Neural crest cell (in vitro differentiated cells): ENCODE measurements around the gene AKIP1. TPM values are rescaled to one million over a fixed set of nuclear protein-coding genes. Genes with fewer than 3 reads are reported as not detected.
"Not testable (repeated sequence)": the region's sequence is repeated elsewhere in the genome, so short reads cannot be mapped to it uniquely, and the experiment has no call there.

Source experiments
- DNase-seq: peaks from one replicate; pipeline ENCODE4 v3.0.0; 2021; ENCODE audit warnings: low read depth, mixed read lengths, low spot score
- H3K27ac Mint-ChIP-seq: one replicate; pipeline ENCODE4 v1.8.0; 2021; ENCODE audit warnings: mild to moderate bottlenecking, mixed read lengths; ENCODE audit not compliant: unreplicated experiment
- H3K27me3 Mint-ChIP-seq: 2 replicates; pipeline ENCODE4 v1.8.0; 2021; ENCODE audit warnings: low read depth, mild to moderate bottlenecking, mixed read lengths
- H3K36me3 Mint-ChIP-seq: 2 replicates; pipeline ENCODE4 v1.8.0; 2021; ENCODE audit warnings: low read depth, mild to moderate bottlenecking, mixed read lengths
- H3K4me1 Mint-ChIP-seq: 2 replicates; pipeline ENCODE4 v1.8.0; 2021; ENCODE audit warnings: mixed read lengths
- H3K4me3 Mint-ChIP-seq: one replicate; pipeline ENCODE4 v1.8.0; 2021; ENCODE audit warnings: mild to moderate bottlenecking, mixed read lengths
- H3K9me3 Mint-ChIP-seq: 2 replicates; pipeline ENCODE4 v1.8.0; 2021; ENCODE audit warnings: mixed read lengths
- CTCF ChIP-seq: fragments of 200-600 bp; sonication (generic); conservative IDR thresholded peaks from 2 replicates; pipeline ENCODE4 v1.5.0; 2021; ENCODE audit warnings: antibody characterized with exemption, mild to moderate bottlenecking
- total RNA-seq: library from RNA; stranded (reverse); gene quantifications from 2 replicates; pipeline ENCODE4 v1.2.1, GENCODE V29; 2021

AKIP1 gene
- total RNA-seq, 1 donor from 2014 or later = 29.7 TPM

- no peak for DNase-seq
- Mint-ChIP-seq H3K36me3 (no peaks in the 10 kb centered on the region), H3K27me3 (no peaks in the 10 kb centered on the region), H3K27ac (peak overlapping the region; percentile 57), H3K4me3 (no peak overlapping the region), H3K9me3 (no peaks in the 10 kb centered on the region), H3K4me1 (peaks cover 11% of the 10 kb centered on the region)
- no peak for TF ChIP-seq CTCF
These were observed 19.6 kb downstream of the AKIP1 start for GRCh38 chr11:8930456-8931175.

- DNase-seq = no peak
- Mint-ChIP-seq H3K27me3 (no peaks in the 10 kb centered on the region), H3K9me3 (no peaks in the 10 kb centered on the region), H3K4me1 (peaks cover 11% of the 10 kb centered on the region), H3K4me3 (no peak within 1 kb of the TSS), H3K36me3 (no peaks in the 10 kb centered on the region), H3K27ac (no peak within 1 kb of the TSS)
- TF ChIP-seq CTCF = no peak
These were observed 21.7 kb downstream of the AKIP1 start, which contains the start of gene C11orf16 for GRCh38 chr11:8932564-8933180. TSS of gene C11orf16 (minus strand) at chr11:8932947. CDS start at chr11:8932308, 639 bp downstream.

- no peaks in the 10 kb centered on the region for H3K9me3 Mint-ChIP-seq
- no peak for DNase-seq
- TF ChIP-seq CTCF = no peak
- peaks cover 11% of the 10 kb centered on the region for H3K4me1 Mint-ChIP-seq
- no peaks in the 10 kb centered on the region for H3K27me3 Mint-ChIP-seq
- no peaks in the 10 kb centered on the region for H3K36me3 Mint-ChIP-seq
- H3K4me3 Mint-ChIP-seq = no peak overlapping the region
- no peak overlapping the region for H3K27ac Mint-ChIP-seq
These were observed 22.9 kb downstream of the AKIP1 start for GRCh38 chr11:8933931-8934330.

GRCh38 chr11:8934742-8935488 lies 23.9 kb downstream of the AKIP1 start:
- Mint-ChIP-seq H3K4me1 (peaks cover 11% of the 10 kb centered on the region), H3K9me3 (no peaks in the 10 kb centered on the region), H3K27ac (no peak overlapping the region), H3K36me3 (no peaks in the 10 kb centered on the region), H3K4me3 (no peak overlapping the region), H3K27me3 (no peaks in the 10 kb centered on the region)
- no peak for DNase-seq
- no peak for TF ChIP-seq CTCF

- not testable (repeated sequence) for H3K9me3 Mint-ChIP-seq, H3K27ac Mint-ChIP-seq, H3K36me3 Mint-ChIP-seq, H3K27me3 Mint-ChIP-seq, DNase-seq, H3K4me3 Mint-ChIP-seq
- H3K4me1 Mint-ChIP-seq = peaks cover 11% of the 10 kb centered on the region
These were observed 24.8 kb downstream of the AKIP1 start for GRCh38 chr11:8935789-8936188.
